RWPE1 (cell line): Measurements from ENCODE around the gene SSRP1.

Source experiments
- CTCF ChIA-PET: fragments of 350-600 bp; sonication (Branson Sonifier 250); formaldehyde crosslinking; extraction: SDS; loops from one replicate; lab custom pipeline; 2021; lab: Yijun Ruan, JAX
- POLR2A ChIA-PET: fragments of 400-600 bp; formaldehyde crosslinking; extraction: SDS; loops from one replicate; lab custom pipeline; 2020; ENCODE audit warnings: antibody characterized with exemption; ENCODE audit not compliant: low non-redundant PET; lab: Yijun Ruan, JAX
- DNase-seq: peaks from one replicate; pipeline ENCODE4 v3.0.0; 2012; ENCODE audit warnings: low spot score
- H3K27ac ChIP-seq: fragments of 450-650 bp; 2 replicates; pipeline ENCODE4 v1.5.1; 2017
- TF ChIP-seq, protein P1 (sequence below): fragments of 450-650 bp; conservative IDR thresholded peaks from 2 replicates; pipeline ENCODE4 v1.5.1; 2017; ENCODE audit warnings: low read depth, mild to moderate bottlenecking

The SSRP1 gene

GRCh38 chr11:57376095-57377090, 40.7 kb upstream of the SSRP1 start:
- TF ChIP-seq, protein P1, sequence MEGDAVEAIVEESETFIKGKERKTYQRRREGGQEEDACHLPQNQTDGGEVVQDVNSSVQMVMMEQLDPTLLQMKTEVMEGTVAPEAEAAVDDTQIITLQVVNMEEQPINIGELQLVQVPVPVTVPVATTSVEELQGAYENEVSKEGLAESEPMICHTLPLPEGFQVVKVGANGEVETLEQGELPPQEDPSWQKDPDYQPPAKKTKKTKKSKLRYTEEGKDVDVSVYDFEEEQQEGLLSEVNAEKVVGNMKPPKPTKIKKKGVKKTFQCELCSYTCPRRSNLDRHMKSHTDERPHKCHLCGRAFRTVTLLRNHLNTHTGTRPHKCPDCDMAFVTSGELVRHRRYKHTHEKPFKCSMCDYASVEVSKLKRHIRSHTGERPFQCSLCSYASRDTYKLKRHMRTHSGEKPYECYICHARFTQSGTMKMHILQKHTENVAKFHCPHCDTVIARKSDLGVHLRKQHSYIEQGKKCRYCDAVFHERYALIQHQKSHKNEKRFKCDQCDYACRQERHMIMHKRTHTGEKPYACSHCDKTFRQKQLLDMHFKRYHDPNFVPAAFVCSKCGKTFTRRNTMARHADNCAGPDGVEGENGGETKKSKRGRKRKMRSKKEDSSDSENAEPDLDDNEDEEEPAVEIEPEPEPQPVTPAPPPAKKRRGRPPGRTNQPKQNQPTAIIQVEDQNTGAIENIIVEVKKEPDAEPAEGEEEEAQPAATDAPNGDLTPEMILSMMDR = no peak
- ChIA-PET CTCF (interaction anchor here (0.6 to 0.8 kb wide), 2 partner anchors 26 to 174 kb away, joined by 3 read pairs; no protein-coding TSS in a partner anchor), POLR2A (no interaction called here)
- no peak overlapping the region for H3K27ac ChIP-seq
- DNase-seq = no peak

DNA sequence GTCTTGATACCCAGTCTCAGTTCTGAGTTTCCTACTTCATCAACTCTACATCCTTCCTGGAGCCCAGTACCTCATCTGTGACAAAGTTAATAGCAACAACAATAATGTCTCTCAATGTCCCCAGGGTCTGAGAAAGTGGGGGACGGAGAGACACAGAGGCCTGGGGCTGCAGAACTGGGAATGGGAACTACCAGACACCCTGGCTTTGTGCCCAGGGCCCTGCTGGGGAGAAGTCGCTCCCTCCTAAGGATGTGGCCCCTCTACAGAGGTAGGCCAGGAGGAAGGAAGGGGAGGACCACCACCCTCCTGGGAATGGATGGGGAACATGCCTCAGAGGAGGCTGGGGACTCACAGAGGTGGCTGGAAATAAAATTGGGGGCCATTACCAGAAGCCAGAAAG, 39.8 kb upstream of the SSRP1 start:
- H3K27ac ChIP-seq = no peak overlapping the region
- no peak for DNase-seq
- TF ChIP-seq, protein P1 = no peak
- POLR2A ChIA-PET = no interaction called here
- CTCF ChIA-PET = interaction anchor here (0.8 kb wide), 1 partner anchor 175 kb away, joined by 3 read pairs; no protein-coding TSS in a partner anchor

- POLR2A ChIA-PET = no interaction called here
- CTCF ChIA-PET = no interaction called here
- TF ChIP-seq, protein P1 = no peak
- DNase-seq = no peak
- no peak overlapping the region for H3K27ac ChIP-seq
Observed at GRCh38 chr11:57374966-57375365, 39.3 kb upstream of the SSRP1 start.

DNA sequence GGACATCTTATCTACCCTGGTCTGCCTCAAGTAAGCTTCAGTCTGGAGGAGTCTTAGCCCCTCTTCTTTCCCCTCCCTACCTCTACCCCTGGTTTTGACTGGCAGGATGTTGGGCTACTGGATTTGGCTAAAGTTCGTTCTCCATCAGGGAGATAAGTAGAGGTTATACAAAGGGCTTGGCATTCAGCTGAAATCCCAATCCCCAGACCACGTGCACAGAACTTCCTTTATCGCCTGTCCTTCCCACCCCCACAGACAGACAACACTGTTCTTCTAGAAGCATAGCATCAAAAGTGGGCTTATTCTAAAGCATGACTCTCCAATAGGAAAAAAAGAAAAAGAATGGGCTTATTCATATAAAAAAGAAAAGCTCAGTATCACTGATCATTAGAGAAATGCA, 37.5 kb upstream of the SSRP1 start:
- TF ChIP-seq, protein P1 = no peak
- no peak for DNase-seq
- no peak overlapping the region for H3K27ac ChIP-seq
- POLR2A ChIA-PET = no interaction called here
- CTCF ChIA-PET = interaction anchor here (1.1 kb wide), 1 partner anchor 85 kb away, joined by 4 read pairs; no protein-coding TSS in a partner anchor

- TF ChIP-seq, protein P1 = no peak
- no peak for DNase-seq
- ChIA-PET POLR2A (no interaction called here), CTCF (no interaction called here)
- no peak overlapping the region for H3K27ac ChIP-seq
Observed at GRCh38 chr11:57370941-57371340, 35.2 kb upstream of the SSRP1 start.

GRCh38 chr11:57370251-57370650, 34.6 kb upstream of the SSRP1 start:
- DNase-seq = peak; percentile 39
- CTCF ChIA-PET = interaction anchor here (0.6 kb wide), 1 partner anchor 107 kb away, joined by 3 read pairs; no protein-coding TSS in a partner anchor
- POLR2A ChIA-PET = no interaction called here
- TF ChIP-seq, protein P1 = no peak
- H3K27ac ChIP-seq = no peak overlapping the region
